H1 (cell line): ENCODE results near the gene KCNQ1OT1. TPM values are rescaled to one million over a fixed set of nuclear protein-coding genes. Genes with fewer than 3 reads are reported as not detected.
A peak's percentile ranks its signal among the peaks of the same experiment; 100 is the strongest.

Experiments
- CTCF ChIA-PET: fragments of 300-600 bp; sonication (Branson Sonifier 250); formaldehyde crosslinking; loops from one replicate; lab custom pipeline; 2021; ENCODE audit not compliant: partially characterized antibody; lab: Charles Lee
- POLR2A ChIA-PET: fragments of 300-600 bp; sonication (Branson Sonifier 250); formaldehyde crosslinking; loops from one replicate; lab custom pipeline; 2021; ENCODE audit warnings: inconsistent platforms; ENCODE audit not compliant: partially characterized antibody; lab: Charles Lee
- DNase-seq, 2 experiments: peaks; one replicate each; pipeline versions ENCODE4 v3.0.0 to v3.0.0-alpha.2; 2010 to 2022; ENCODE audit warnings: low spot score in 2 of 2, low read depth in 1 of 2, mixed read lengths in 1 of 2
- FAIRE-seq: peaks from 2 replicates; lab custom pipeline; 2011; peaks lifted over from hg19 to GRCh38; lab: Jason Lieb, UNC
- H2AFZ ChIP-seq: 2 replicates; pipeline ENCODE4 v1.8.1; 2012; ENCODE audit warnings: low read length, inconsistent platforms
- H2AK5ac ChIP-seq: 2 replicates; pipeline ENCODE4 v1.6.1; 2013; ENCODE audit warnings: low read depth, low read length
- H2BK120ac ChIP-seq: replicated peaks from 2 replicates; pipeline ENCODE3; 2013; ENCODE audit warnings: low read depth, low read length, inconsistent platforms
- H2BK12ac ChIP-seq: 2 replicates; pipeline ENCODE4 v1.6.1; 2013; ENCODE audit warnings: low read depth, low read length
- H2BK15ac ChIP-seq: 2 replicates; pipeline ENCODE4 v1.6.1; 2013; ENCODE audit warnings: low read length
- H2BK20ac ChIP-seq: 2 replicates; pipeline ENCODE4 v1.6.1; 2013; ENCODE audit warnings: low read length
- H2BK5ac ChIP-seq: 2 replicates; pipeline ENCODE4 v1.6.1; 2013; ENCODE audit warnings: low read depth, low read length
- H3K14ac ChIP-seq: 2 replicates; pipeline ENCODE4 v1.6.1; 2013; ENCODE audit warnings: inconsistent platforms; ENCODE audit not compliant: insufficient read length
- H3K18ac ChIP-seq: 2 replicates; pipeline ENCODE4 v1.6.1; 2013; ENCODE audit warnings: low read length; ENCODE audit errors: extremely low read depth
- H3K23ac ChIP-seq: 2 replicates; pipeline ENCODE4 v1.6.1; 2013; ENCODE audit warnings: inconsistent platforms; ENCODE audit not compliant: insufficient read length
- H3K23me2 ChIP-seq: 2 replicates; pipeline ENCODE4 v1.6.1; 2013; ENCODE audit warnings: low read depth, low read length
- H3K27ac ChIP-seq: 2 replicates; pipeline ENCODE4 v1.6.1; 2011; ENCODE audit warnings: low read depth, low read length, inconsistent platforms
- H3K27me3 ChIP-seq, 4 experiments: replicated peaks in 1 of 4; 1 replicate in 1 of 4; 2 replicates in 3 of 4; pipeline versions ENCODE4 v1.6.1 to v1.8.1; 2011 to 2013; ENCODE audit warnings: low read length in 3 of 4, mild to moderate bottlenecking in 3 of 4, inconsistent platforms in 2 of 4, mixed read lengths in 2 of 4, moderate library complexity in 1 of 4; ENCODE audit not compliant: control insufficient read depth in 3 of 4, insufficient read depth in 3 of 4; ENCODE audit errors: extremely low read depth in 1 of 4
- H3K36me3 ChIP-seq, 4 experiments: 2 replicates each; pipeline versions ENCODE4 v1.6.1 to v1.8.1; 2011 to 2013; ENCODE audit warnings: mild to moderate bottlenecking in 4 of 4, low read length in 3 of 4, moderate library complexity in 2 of 4, control low read depth in 1 of 4, inconsistent platforms in 1 of 4; ENCODE audit not compliant: insufficient read depth in 4 of 4, control insufficient read depth in 2 of 4
- H3K4ac ChIP-seq: replicated peaks from 2 replicates; pipeline ENCODE3; 2013; ENCODE audit warnings: low read length, low read depth, mixed read lengths, inconsistent platforms; ENCODE audit not compliant: insufficient read length
- H3K4me1 ChIP-seq, 4 experiments: replicated peaks in 1 of 4; 1 replicate in 1 of 4; 2 replicates in 3 of 4; pipeline versions ENCODE4 v1.6.1 to v1.8.1; 2011 to 2013; ENCODE audit warnings: low read length in 3 of 4, inconsistent platforms in 2 of 4, mixed read lengths in 1 of 4; ENCODE audit not compliant: insufficient read depth in 4 of 4, control insufficient read depth in 3 of 4
- H3K4me2 ChIP-seq, 2 experiments: 2 replicates each; pipeline versions ENCODE4 v1.6.1 to v1.8.1; 2011 to 2013; ENCODE audit warnings: low read depth in 2 of 2, low read length in 2 of 2, control low read depth in 1 of 2, inconsistent platforms in 1 of 2, mild to moderate bottlenecking in 1 of 2; ENCODE audit not compliant: insufficient read depth in 1 of 2
- H3K4me3 ChIP-seq, 4 experiments: fragments of 200-600, 300-600 bp in 1 of 4; sonication (generic), shearing (Covaris generic), sonication (Bioruptor Twin) in 1 of 4; 2 replicates each; pipeline versions ENCODE4 v1.5.1 to v1.8.1; 2011 to 2016; ENCODE audit warnings: low read length in 4 of 4, low read depth in 3 of 4, control low read depth in 2 of 4, inconsistent platforms in 2 of 4, mild to moderate bottlenecking in 2 of 4, mixed read lengths in 1 of 4, moderate library complexity in 1 of 4; ENCODE audit not compliant: insufficient read depth in 2 of 4; ENCODE audit errors: extremely low read depth in 1 of 4
- H3K56ac ChIP-seq: replicated peaks from 2 replicates; pipeline ENCODE3; 2013; ENCODE audit warnings: low read depth, mild to moderate bottlenecking, mixed read lengths, low read length, inconsistent platforms; ENCODE audit not compliant: insufficient read length
- H3K79me1 ChIP-seq: 2 replicates; pipeline ENCODE4 v1.6.1; 2013; ENCODE audit warnings: low read depth, low read length, control low read depth
- H3K79me2 ChIP-seq, 2 experiments: 2 replicates each; pipeline versions ENCODE4 v1.6.1 to v1.8.1; 2012 to 2013; ENCODE audit warnings: low read length in 2 of 2, mild to moderate bottlenecking in 2 of 2, inconsistent platforms in 1 of 2; ENCODE audit not compliant: insufficient read depth in 2 of 2, control insufficient read depth in 1 of 2
- H3K9ac ChIP-seq, 4 experiments: replicated peaks in 1 of 4; 1 replicate in 1 of 4; 2 replicates in 3 of 4; pipeline versions ENCODE4 v1.6.1 to v1.8.1; 2011 to 2013; ENCODE audit warnings: low read depth in 3 of 4, low read length in 3 of 4, control low read depth in 2 of 4, mild to moderate bottlenecking in 2 of 4, moderate library complexity in 2 of 4, inconsistent platforms in 1 of 4; ENCODE audit errors: extremely low read depth in 1 of 4
- H3K9me3 ChIP-seq, 2 experiments: 2 replicates each; pipeline versions ENCODE4 v1.6.1 to v1.8.1; 2012 to 2013; ENCODE audit warnings: mild to moderate bottlenecking in 2 of 2, moderate library complexity in 2 of 2, control low read depth in 1 of 2, inconsistent platforms in 1 of 2, low read depth in 1 of 2, low read length in 1 of 2, mixed read lengths in 1 of 2; ENCODE audit not compliant: insufficient read depth in 2 of 2
- H4K20me1 ChIP-seq, 2 experiments: replicated peaks in 1 of 2; 2 replicates each; pipeline versions ENCODE3 to v1.8.1; 2011 to 2013; ENCODE audit warnings: inconsistent platforms in 2 of 2, low read length in 2 of 2, mild to moderate bottlenecking in 1 of 2; ENCODE audit not compliant: insufficient read depth in 2 of 2, control insufficient read depth in 1 of 2
- H4K5ac ChIP-seq: 2 replicates; pipeline ENCODE4 v1.6.1; 2013; ENCODE audit warnings: low read length, low read depth, mixed read lengths, inconsistent platforms; ENCODE audit not compliant: insufficient read length
- H4K8ac ChIP-seq: 2 replicates; pipeline ENCODE4 v1.8.0; 2013; ENCODE audit warnings: mild to moderate bottlenecking, moderate library complexity, low read length, inconsistent platforms; ENCODE audit not compliant: insufficient read depth; ENCODE audit errors: extremely low read depth
- H4K91ac ChIP-seq: replicated peaks from 2 replicates; pipeline ENCODE3; 2013; ENCODE audit warnings: low read length, mixed read lengths, inconsistent platforms; ENCODE audit not compliant: insufficient read length
- KDM1A ChIP-seq: fragments of 200-600, 300-600 bp; sonication (generic); IDR thresholded peaks from 2 replicates; pipeline ENCODE4 v1.7.1; 2016; ENCODE audit warnings: mild to moderate bottlenecking, low read length, borderline replicate concordance
- PHF8 ChIP-seq: fragments of 200-600 bp; sonication (generic); conservative IDR thresholded peaks from 2 replicates; pipeline ENCODE4 v1.7.1; 2012; ENCODE audit warnings: low read depth, mild to moderate bottlenecking, inconsistent platforms, low read length, moderate library complexity
- SIX5 ChIP-seq: IDR thresholded peaks from 2 replicates; pipeline ENCODE4 v1.6.1; 2011; ENCODE audit warnings: mild to moderate bottlenecking, low read depth, low read length
- SUZ12 ChIP-seq: fragments of 200-600 bp; sonication (generic); IDR thresholded peaks from 2 replicates; pipeline ENCODE4 v1.6.1; 2012; ENCODE audit warnings: mild to moderate bottlenecking, inconsistent platforms, low read length, moderate library complexity, mixed read lengths
- WGBS, 2 experiments: shearing (Covaris generic) in 1 of 2; methylation state at CpG; one replicate each; pipeline versions ENCODE4 v1.1.6 to v1.1.7; 2013 to 2015; ENCODE audit warnings: low lambda C conversion rate in 2 of 2, mixed read lengths in 2 of 2, inconsistent platforms in 1 of 2, low coverage in 1 of 2, missing lambda C conversion rate in 1 of 2; ENCODE audit not compliant: insufficient replicate concordance in 2 of 2, insufficient coverage in 1 of 2, insufficient read length in 1 of 2; ENCODE audit errors: extremely low coverage in 1 of 2, missing lambda C conversion rate in 1 of 2; 5-methylcytosine and 5-hydroxymethylcytosine counted together
- polyA plus RNA-seq, 7 experiments: library from polyadenylated mRNA; depleted of rRNA in 3 of 7; stranded (reverse) in 5 of 7; unstranded in 2 of 7; fragments of >200 nt in 5 of 7; fragments of 200-250 nt in 2 of 7; gene quantifications; 1 replicate in 5 of 7; 2 replicates in 1 of 7; 4 replicates in 1 of 7; pipeline versions ENCODE4 v1.2.1 to v1.2.3, GENCODE V29; 2011 to 2013; ENCODE audit warnings: missing spikeins in 2 of 7, mixed read lengths in 2 of 7
- total RNA-seq: library from RNA; stranded (reverse); fragmentation: NEBNext Ultra II Directional; extraction: Animal tissue kit (Norgen Biotek cat#: 25700); gene quantifications from 2 replicates; pipeline ENCODE4 v1.2.1, GENCODE V29; 2021

Gene KCNQ1OT1
- total and polyA plus RNA-seq, 2 of the 8 experiments (the other 6 are each of a cell fraction or from before 2014, with no cell fraction given): 0.21 to 1.2 TPM

- Histone ChIP-seq H3K23me2 (no peaks in the 10 kb centered on the region), H3K4ac (no peak overlapping the region), H3K79me2 (no peaks in the 10 kb centered on the region), H2AFZ (no peak overlapping the region), H3K79me1 (no peaks in the 10 kb centered on the region), H4K20me1 (peaks cover 0 to 7% of the 10 kb centered on the region in 2 experiments), H3K27me3 (peaks cover 29 to 81% (median 76%) of the 10 kb centered on the region in 4 experiments), H4K8ac (no peak overlapping the region; the same call in 1 of the 2 replicates), H4K91ac (peak overlapping the region; percentile 40), H3K27ac (no peak overlapping the region), H2BK12ac (no peak overlapping the region), H3K4me1 (no peaks in the 10 kb centered on the region), H2AK5ac (no peak overlapping the region), H2BK5ac (no peak overlapping the region), H3K18ac (no peak overlapping the region; the same call in 1 of the 2 replicates), H3K9ac (no peak overlapping the region), H3K14ac (no peak overlapping the region), H3K36me3 (peaks cover 0 to under 1% (median 0%) of the 10 kb centered on the region in 4 experiments; a peak in 1 of 8 replicates), H2BK15ac (no peak overlapping the region), H3K4me3 (no peak overlapping the region), H3K4me2 (no peak overlapping the region), H3K56ac (no peak overlapping the region), H2BK120ac (no peak overlapping the region), H3K23ac (no peak overlapping the region), H4K5ac (no peak overlapping the region), H3K9me3 (peaks cover 6 to 18% of the 10 kb centered on the region in 2 experiments; a peak in 3 of 4 replicates), H2BK20ac (no peak overlapping the region)
- FAIRE-seq (no peak), DNase-seq (no peak)
- 92% methylated on average over 15 of the region's 15 CpGs; no CpG with 5 or more reads in 1 of the 2 experiments for WGBS, 2 experiments
- TF ChIP-seq SUZ12: 0 out of 2 replicates have a peak, but pooled peaks have one; percentile 17
- no peak for TF ChIP-seq PHF8
- no peak for TF ChIP-seq SIX5
- no peak for TF ChIP-seq KDM1A
- ChIA-PET POLR2A (no interaction called here), CTCF (no interaction called here)
These were observed 106.3 kb downstream of the KCNQ1OT1 start for GRCh38 chr11:2593393-2593950.
